GM12878 (cell line): ENCODE data around the gene LRRC51. TPM values are rescaled to one million over a fixed set of nuclear protein-coding genes. Genes with fewer than 3 reads are reported as not detected.

Experiments used
- ATAC-seq: fragments of 200-7000 bp; cut with Tn5 transposase; 3 replicates; pipeline ENCODE4 v1.9.1; 2020; ENCODE audit warnings: mild to moderate bottlenecking, moderate library complexity
- BruUV-seq: library from RNA; stranded (reverse); fragments of 400-500 nt; replicated peaks from 2 replicates; lab custom pipeline; 2021; lab: Mats Ljungman, UMichigan
- CTCF ChIA-PET: fragments of 300-600 bp; sonication (Branson Sonifier 250); formaldehyde crosslinking; extraction: SDS; loops from one replicate; lab custom pipeline; 2021; ENCODE audit warnings: inconsistent platforms; lab: Yijun Ruan, JAX
- POLR2A ChIA-PET: fragments of 350-600 bp; formaldehyde crosslinking; extraction: SDS; loops from one replicate; lab custom pipeline; 2021; ENCODE audit warnings: inconsistent platforms; lab: Charles Lee
- RAD21 ChIA-PET: fragments of 300-600 bp; sonication (Branson Sonifier 250); formaldehyde crosslinking; loops from one replicate; lab custom pipeline; 2023; ENCODE audit warnings: antibody characterized with exemption; ENCODE audit not compliant: unreplicated experiment; lab: Charles Lee
- SMC1A ChIA-PET: fragments of 300-600 bp; sonication (Branson Sonifier 250); formaldehyde crosslinking; loops from one replicate; lab custom pipeline; 2023; ENCODE audit not compliant: unreplicated experiment, uncharacterized antibody; lab: Charles Lee
- DNase-seq: peaks from one replicate; pipeline ENCODE4 v3.0.0-alpha.2; 2011; ENCODE audit warnings: low read depth, low spot score
- FAIRE-seq: peaks from 3 replicates; lab custom pipeline; 2011; peaks lifted over from hg19 to GRCh38; lab: Jason Lieb, UNC
- H2AFZ ChIP-seq: 2 replicates; pipeline ENCODE4 v1.6.0; 2011; ENCODE audit warnings: low read depth, low read length, control low read depth; ENCODE audit not compliant: control insufficient read depth
- H3K27ac ChIP-seq: 2 replicates; pipeline ENCODE4 v1.5.1; 2011; ENCODE audit warnings: control low read depth; ENCODE audit not compliant: control insufficient read depth, insufficient read depth
- H3K27me3 ChIP-seq, 2 experiments: replicated peaks in 1 of 2; 2 replicates each; pipeline versions ENCODE4 v1.6.0 to v1.6.1; 2011; ENCODE audit warnings: low read length in 1 of 2; ENCODE audit not compliant: control insufficient read depth in 2 of 2, insufficient read depth in 2 of 2
- H3K36me3 ChIP-seq, 2 experiments: 2 replicates each; pipeline ENCODE4 v1.5.1; 2011; ENCODE audit warnings: low read length in 1 of 2; ENCODE audit not compliant: control insufficient read depth in 2 of 2, insufficient read depth in 2 of 2
- H3K4me1 ChIP-seq: 2 replicates; pipeline ENCODE4 v1.6.1; 2011; ENCODE audit warnings: mild to moderate bottlenecking, low read length, moderate library complexity, mixed read lengths; ENCODE audit not compliant: control insufficient read depth, insufficient read depth
- H3K4me2 ChIP-seq: 2 replicates; pipeline ENCODE4 v1.6.0; 2011; ENCODE audit warnings: control low read depth; ENCODE audit not compliant: control insufficient read depth, insufficient read depth
- H3K4me3 ChIP-seq: fragments of 200-600 bp; sonication (generic); 2 replicates; pipeline ENCODE4 v1.5.1; 2016
- H3K79me2 ChIP-seq: 2 replicates; pipeline ENCODE4 v1.6.0; 2011; ENCODE audit warnings: low read length; ENCODE audit not compliant: control insufficient read depth, insufficient read depth
- H3K9ac ChIP-seq: 2 replicates; pipeline ENCODE4 v1.8.0; 2011; ENCODE audit warnings: low read length, control low read depth, mixed read lengths; ENCODE audit not compliant: control insufficient read depth, insufficient read depth
- H3K9me3 ChIP-seq: replicated peaks from 3 replicates; pipeline ENCODE4 v1.5.1; 2011; ENCODE audit warnings: mild to moderate bottlenecking, low read length; ENCODE audit not compliant: control insufficient read depth, insufficient read depth
- H4K20me1 ChIP-seq: 2 replicates; pipeline ENCODE4 v1.6.0; 2011; ENCODE audit not compliant: control insufficient read depth, insufficient read depth
- ATF7 ChIP-seq: fragments of 450-650 bp; IDR thresholded peaks from 2 replicates; pipeline ENCODE4 v1.6.1; 2016; ENCODE audit warnings: low read depth, mild to moderate bottlenecking
- NFIC ChIP-seq: IDR thresholded peaks from 2 replicates; pipeline ENCODE4 v1.6.1; 2012; ENCODE audit warnings: low read depth, mild to moderate bottlenecking, inconsistent platforms, low read length, moderate library complexity
- NFXL1 ChIP-seq: fragments of 450-650 bp; IDR thresholded peaks from 2 replicates; pipeline ENCODE4 v1.6.1; 2017; ENCODE audit warnings: antibody characterized with exemption, mild to moderate bottlenecking, borderline replicate concordance
- SREBF1 ChIP-seq: IDR thresholded peaks from 2 replicates; pipeline ENCODE4 v1.6.1; 2012; ENCODE audit warnings: mild to moderate bottlenecking, low read length
- SREBF2 ChIP-seq: IDR thresholded peaks from 2 replicates; pipeline ENCODE4 v1.6.1; 2012; ENCODE audit warnings: mild to moderate bottlenecking, low read length
- ZBTB11 ChIP-seq: fragments of 450-650 bp; formaldehyde crosslinking; IDR thresholded peaks from 2 replicates; pipeline ENCODE4 v1.5.0; 2022; ENCODE audit warnings: mild to moderate bottlenecking, missing genetic modification characterization
- in situ Hi-C: fragments of 300-500 bp; cut with MboI; formaldehyde crosslinking; loops from 9 replicates; pipeline ENCODE4 v1.14.3; 2018; ENCODE audit warnings: mixed read lengths
- intact Hi-C: fragments of 100-400 bp; cut with micrococcal nuclease; formaldehyde crosslinking; loops from one replicate; pipeline ENCODE4 v1.14.2; 2022; ENCODE audit not compliant: unreplicated experiment
- polyA plus RNA-seq, 11 experiments: library from polyadenylated mRNA; depleted of rRNA in 4 of 11; unstranded in 6 of 11; stranded (reverse) in 5 of 11; fragments of >200 nt; fragmentation: Nextera tagmentation in 4 of 11; fragmentation: Illumina TruSeq in 1 of 11; extraction: Ambion mirVana in 4 of 11; extraction: Trizol in 1 of 11; gene quantifications; 1 replicate in 1 of 11; 2 replicates in 10 of 11; pipeline versions ENCODE4 v1.2.1 to v1.2.3, GENCODE V29; 2011 to 2016; ENCODE audit warnings: inconsistent platforms in 2 of 11, missing spikeins in 2 of 11, low read depth in 1 of 11
- total RNA-seq, 4 experiments: library from RNA; depleted of rRNA in 3 of 4; stranded (reverse); fragments of >200 nt in 3 of 4; fragmentation: Illumina TruSeq in 1 of 4; extraction: Trizol in 1 of 4; gene quantifications; 2 replicates each; pipeline versions ENCODE4 v1.2.1 to v1.2.3, GENCODE V29; 2013 to 2021
- TF ChIP-seq, protein P1 (sequence below): fragments of 450-650 bp; IDR thresholded peaks from 2 replicates; pipeline ENCODE4 v1.6.1; 2018; ENCODE audit warnings: borderline replicate concordance, mild to moderate bottlenecking; ENCODE audit not compliant: partially characterized antibody

LRRC51 gene
- total and polyA plus RNA-seq, 10 of the 15 experiments (the other 5 are each of a cell fraction or from before 2014, with no cell fraction given): 2.6 to 8.6 (median 5.4) TPM

DNA sequence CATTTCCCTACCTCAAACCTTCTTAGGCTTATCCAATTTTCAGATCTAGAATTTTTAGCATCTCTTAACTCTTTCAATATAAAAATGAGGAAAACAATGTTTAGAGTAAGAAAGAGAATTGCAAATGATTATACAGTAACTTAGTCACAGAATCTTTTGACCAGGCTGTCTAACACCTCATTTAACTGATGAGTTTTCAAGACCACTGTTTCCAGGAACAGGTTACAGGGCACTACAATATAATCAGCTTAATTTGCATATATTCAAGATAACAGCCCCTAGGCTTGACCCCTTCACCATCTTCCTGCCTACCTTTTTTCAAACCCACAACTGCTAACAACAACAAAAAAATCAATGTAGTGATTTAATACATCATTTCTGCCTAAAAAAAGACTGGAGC is 13.0 kb upstream of the LRRC51 start:
- peaks cover 1 to 5% of the 10 kb centered on the region in 2 experiments; a peak in 3 of 4 replicates for H3K36me3 ChIP-seq

More for the DNA sequence above, 13.0 kb upstream of the LRRC51 start:
- intact Hi-C loops: no loop called here
- H2AFZ ChIP-seq: no peak overlapping the region
- no peak for FAIRE-seq
- TF ChIP-seq SREBF2: no peak
- TF ChIP-seq NFXL1: no peak
- TF ChIP-seq NFIC: no peak
- TF ChIP-seq SREBF1: no peak
- TF ChIP-seq, protein P1, sequence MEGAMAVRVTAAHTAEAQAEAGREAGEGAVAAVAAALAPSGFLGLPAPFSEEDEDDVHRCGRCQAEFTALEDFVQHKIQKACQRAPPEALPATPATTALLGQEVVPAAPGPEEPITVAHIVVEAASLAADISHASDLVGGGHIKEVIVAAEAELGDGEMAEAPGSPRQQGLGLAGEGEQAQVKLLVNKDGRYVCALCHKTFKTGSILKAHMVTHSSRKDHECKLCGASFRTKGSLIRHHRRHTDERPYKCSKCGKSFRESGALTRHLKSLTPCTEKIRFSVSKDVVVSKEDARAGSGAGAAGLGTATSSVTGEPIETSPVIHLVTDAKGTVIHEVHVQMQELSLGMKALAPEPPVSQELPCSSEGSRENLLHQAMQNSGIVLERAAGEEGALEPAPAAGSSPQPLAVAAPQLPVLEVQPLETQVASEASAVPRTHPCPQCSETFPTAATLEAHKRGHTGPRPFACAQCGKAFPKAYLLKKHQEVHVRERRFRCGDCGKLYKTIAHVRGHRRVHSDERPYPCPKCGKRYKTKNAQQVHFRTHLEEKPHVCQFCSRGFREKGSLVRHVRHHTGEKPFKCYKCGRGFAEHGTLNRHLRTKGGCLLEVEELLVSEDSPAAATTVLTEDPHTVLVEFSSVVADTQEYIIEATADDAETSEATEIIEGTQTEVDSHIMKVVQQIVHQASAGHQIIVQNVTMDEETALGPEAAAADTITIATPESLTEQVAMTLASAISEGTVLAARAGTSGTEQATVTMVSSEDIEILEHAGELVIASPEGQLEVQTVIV: no peak
- no peak for TF ChIP-seq ZBTB11
- no peak for TF ChIP-seq ATF7
- TF ChIP-seq, all 136 proteins: peak for 0
- Histone ChIP-seq H3K4me2 (no peak overlapping the region), H3K27me3 (no peaks in the 10 kb centered on the region), H3K9me3 (no peaks in the 10 kb centered on the region), H3K27ac (peak overlapping the region; percentile 6; the same call in 1 of the 2 replicates), H3K9ac (no peak overlapping the region), H4K20me1 (no peaks in the 10 kb centered on the region), H3K79me2 (peaks cover 45% of the 10 kb centered on the region), H3K4me3 (no peak overlapping the region), H3K4me1 (peaks cover 27% of the 10 kb centered on the region)
- ChIA-PET RAD21 (interaction anchor here (0.6 to 7.8 kb wide), 6 partner anchors 15 to 122 kb away, joined by 3 to 46 read pairs (median 3); no protein-coding TSS in a partner anchor), CTCF (interaction anchor here (1.0 to 2.6 kb wide), 10 partner anchors 8 to 347 kb away, joined by 3 to 9 read pairs (median 6); no protein-coding TSS in a partner anchor), SMC1A (interaction anchor here (0.6 to 3.7 kb wide), 10 partner anchors 11 to 90 kb away, joined by 3 to 21 read pairs (median 5); no protein-coding TSS in a partner anchor), POLR2A (interaction anchor here (0.6 to 2.6 kb wide), 4 partner anchors 9 to 24 kb away, joined by 3 to 16 read pairs (median 6); no protein-coding TSS in a partner anchor)
- no TSS peak for BruUV-seq
- DNase-seq (no peak), ATAC-seq (no peak)
- in situ Hi-C loops: no loop called here
